Stimulated activated CD8-positive, alpha-beta memory T cell treated with anti-CD3 and anti-CD28 coated beads, Interleukin-7, amount 100 ng/mL, for 48 hours (primary cell): ENCODE results near the gene TRAM1L1.

Experiments
- DNase-seq, 2 donors: peaks; one replicate each; pipeline ENCODE4 v3.0.0-alpha.2; 2020; ENCODE audit warnings: low read depth in 1 of 2; ENCODE audit errors: extremely low read depth in 1 of 2

The TRAM1L1 gene

DNA sequence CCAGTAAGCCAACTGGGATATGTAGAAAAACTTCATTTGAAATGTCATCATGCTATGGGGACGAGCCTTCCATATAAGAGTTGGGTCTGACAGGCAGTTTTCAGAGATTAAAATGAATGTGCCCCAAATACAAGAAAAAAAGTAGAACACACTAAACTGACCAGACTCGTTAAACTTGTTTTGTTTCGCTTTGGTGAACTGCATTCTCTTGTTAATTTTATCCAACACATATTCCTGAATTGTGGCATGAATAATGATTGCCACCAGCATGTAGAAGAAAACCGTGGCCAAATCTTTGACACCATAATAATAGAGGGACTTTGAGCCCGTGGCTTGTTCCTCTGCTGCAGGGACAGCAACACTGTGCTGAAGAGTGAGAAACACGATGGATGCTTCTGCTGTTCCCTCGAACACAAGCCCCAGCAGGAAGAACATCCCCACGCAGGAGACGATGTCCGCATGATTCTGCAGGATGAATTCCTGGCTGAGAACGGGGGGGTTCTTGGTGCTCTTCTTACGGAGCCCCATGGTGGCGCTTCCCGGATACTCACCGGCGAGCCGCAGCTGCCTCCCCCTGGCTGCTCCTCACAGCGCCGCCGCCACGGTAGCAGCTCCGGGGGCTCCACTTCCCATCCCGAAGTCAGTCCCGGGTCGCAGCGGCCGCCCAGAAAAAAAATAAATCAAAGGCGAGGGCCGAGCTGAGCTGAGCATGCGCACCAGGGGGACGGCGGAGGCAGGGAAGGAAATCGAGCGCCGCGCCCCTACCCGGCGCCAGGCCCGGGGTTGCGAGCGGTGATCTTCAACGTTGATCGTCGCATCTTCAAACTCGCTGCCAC is at the start of gene TRAM1L1:
TRAM1L1 (minus strand) TSS at position 711 of the 836 bp plus-strand sequence; CDS start at position 528, 183 bp downstream.
- no peak for DNase-seq

DNA sequence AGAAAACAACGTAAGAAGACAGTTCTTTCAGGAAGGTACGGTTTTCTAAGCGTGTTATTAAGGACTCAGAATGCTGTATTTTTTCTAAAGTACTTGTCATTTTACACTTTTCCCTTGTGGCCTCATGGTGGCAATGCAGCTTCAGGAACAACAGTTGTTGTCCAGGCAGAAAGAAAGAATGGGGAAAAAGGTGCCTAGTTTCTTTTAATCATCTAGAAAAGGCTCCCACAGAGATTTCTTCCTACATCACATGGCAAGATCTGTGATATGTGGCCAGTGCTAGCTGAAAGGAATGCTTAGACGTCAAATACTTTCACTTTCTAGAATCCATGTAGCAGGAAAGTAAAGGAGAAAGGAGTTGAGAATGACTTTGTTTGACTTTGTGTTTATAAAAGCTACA is 49.0 kb upstream of the TRAM1L1 start:
- no peak for DNase-seq

DNA sequence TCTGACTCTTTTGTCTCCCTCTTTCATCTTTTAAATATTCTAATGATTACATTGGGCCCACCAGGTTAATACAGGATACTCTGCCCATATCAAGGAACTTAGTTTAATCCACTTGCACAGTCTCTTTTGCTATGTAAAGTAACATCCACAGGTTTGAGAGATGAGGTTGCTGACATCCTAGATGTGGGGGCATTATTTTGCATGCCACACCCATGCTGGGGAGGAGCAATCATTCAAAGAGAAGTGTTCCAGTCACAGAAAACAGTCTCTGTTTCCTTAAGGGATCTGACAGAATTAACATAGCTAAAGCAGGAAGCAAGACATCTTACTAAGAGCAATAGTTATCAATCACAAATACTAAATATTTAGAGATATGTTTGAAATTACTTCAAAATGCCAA is 11.5 kb upstream of the TRAM1L1 start:
- DNase-seq = no peak

DNA sequence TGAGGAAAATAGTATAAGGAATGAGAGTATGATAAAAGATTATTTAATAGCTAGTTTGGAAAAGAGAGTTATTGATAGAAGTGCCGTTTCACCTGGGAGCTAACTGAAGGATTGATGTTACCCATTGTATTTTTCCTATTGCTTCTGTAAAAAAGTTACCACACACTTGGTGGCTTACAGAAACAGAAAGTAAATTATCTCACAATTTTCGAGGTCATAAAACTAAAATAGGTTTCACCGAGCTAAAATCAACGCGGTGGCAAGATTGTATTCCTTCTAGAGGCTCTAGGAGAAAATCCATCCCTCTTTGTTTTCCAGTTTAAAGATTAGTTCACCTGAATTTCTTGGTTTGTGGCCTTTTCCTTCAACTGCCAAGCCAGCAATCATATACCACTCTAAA is 11.1 kb upstream of the TRAM1L1 start:
- no peak for DNase-seq

DNA sequence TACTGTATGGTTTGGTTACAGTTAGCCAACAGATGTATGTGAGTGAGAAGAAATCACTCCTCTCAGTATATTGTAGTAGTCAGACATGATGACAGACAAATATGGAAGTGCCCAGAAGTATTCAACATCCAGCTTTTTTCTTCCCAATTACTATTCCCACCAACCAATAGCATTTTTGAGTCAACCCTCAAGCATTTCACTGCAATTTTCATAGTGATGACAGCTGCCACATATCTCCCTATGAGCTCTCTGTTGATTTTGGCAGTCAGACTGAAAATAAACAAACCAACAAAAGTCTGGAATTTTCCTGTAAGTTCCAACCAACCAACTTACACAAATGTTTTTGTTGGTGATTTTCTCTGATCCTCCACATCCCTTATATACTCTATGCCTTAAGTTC is 8.2 kb upstream of the TRAM1L1 start:
- DNase-seq = no peak

DNA sequence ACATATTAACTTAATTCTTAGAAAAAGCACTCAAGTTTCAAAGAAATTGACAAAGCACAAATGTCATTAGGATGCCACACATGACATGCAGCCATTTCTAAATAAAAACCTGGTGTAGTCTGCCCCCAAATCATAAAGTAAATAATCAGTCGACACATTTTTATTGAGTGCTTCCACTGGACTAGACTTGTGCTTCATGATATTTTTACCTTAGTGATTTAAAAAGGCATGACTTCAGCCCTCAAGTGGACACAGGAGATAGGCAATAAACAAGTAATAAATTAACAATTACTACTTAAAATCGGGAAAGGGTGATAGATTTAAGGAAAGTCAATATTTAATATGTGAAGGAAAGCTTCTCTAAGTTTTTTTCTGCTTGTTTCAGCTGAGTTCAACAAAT is 7.6 kb downstream of the TRAM1L1 start:
- no peak for DNase-seq

DNA sequence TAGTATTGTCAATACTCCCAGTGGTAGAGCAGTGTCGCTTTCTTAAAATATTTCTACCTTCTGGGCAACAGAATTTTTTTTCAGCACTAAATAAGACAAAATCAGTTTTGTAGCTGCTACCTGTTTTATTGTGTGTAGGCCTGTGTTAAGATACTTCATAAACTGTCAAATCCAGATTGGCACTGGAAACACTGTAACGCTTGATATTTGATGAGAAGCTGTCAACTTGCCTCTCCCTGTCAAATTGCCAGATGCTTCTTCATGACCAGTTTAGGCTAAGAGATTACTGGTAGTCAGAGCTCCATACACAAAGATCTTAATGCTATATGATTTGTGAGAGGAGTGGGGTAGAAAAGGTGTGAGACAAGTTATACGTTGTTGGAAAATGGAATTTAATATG is 17.3 kb downstream of the TRAM1L1 start:
- DNase-seq = no peak

DNA sequence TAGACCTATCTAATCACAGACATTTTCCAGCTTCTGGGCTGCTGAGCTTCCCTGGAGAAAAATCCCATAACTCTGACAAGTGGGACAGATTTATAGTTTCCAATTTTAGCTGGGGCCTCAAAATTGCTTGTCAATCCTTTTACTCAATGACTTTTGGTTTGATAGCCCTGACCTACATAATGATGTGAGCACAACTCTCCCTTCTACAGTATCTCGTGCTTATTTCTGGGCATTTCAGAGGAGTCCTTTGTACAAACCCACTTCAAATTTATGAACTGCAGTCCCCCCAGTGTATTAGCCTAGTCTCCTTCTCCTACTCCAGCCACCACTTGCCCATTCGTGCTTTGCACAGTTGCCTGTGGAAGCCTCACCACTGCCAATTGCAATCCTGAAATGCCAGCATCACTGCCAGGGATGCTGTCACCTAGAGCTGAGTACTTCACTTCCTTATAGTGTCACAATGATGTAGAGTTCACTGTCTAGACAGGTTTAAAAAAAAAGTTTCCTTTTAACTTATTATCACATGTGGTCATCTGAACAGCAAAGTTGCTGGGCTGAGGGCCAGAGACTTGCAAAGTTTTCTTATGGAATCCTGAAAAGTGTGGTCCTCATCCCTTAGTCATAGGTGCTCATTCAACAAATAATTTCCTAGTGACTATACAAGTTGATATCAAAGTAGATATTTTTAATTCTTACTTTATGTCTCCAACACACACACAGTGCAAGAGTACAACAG is 21.2 kb downstream of the TRAM1L1 start:
- no peak for DNase-seq

DNA sequence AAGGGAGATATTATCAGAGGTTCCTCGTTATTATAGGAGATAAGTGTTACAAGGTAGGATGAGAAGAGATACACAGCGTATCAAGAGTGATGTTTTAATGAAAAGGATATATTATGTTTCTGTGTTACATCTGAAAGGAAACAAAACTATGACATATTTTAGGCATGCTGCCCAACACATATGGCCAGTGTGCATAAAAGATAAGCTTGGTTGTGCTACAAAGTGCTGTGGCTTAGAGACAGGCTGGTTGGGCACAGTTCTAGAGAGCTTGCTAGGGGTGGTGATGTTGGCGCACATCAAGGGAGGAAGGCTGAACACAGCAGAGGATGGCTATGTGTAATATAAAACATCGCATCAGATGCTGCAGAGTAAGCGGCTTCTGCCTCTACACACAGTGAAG is 42.4 kb downstream of the TRAM1L1 start:
- no peak for DNase-seq
